HepG2 (cell line): Measurements from ENCODE around the gene MALT1. TPM values are rescaled to one million over a fixed set of nuclear protein-coding genes. Genes with fewer than 3 reads are reported as not detected.

Experiments
- ATF7 ChIP-seq, 2 experiments: fragments of 450-650 bp in 1 of 2; sonication (generic) in 1 of 2; formaldehyde crosslinking in 1 of 2; IDR thresholded peaks; 2 replicates each; pipeline versions ENCODE4 v1.4.0 to v1.6.1; 2016 to 2020; ENCODE audit warnings: antibody characterized with exemption in 1 of 2, mild to moderate bottlenecking in 1 of 2, missing genetic modification reagents in 1 of 2
- CBX5 ChIP-seq: sonication (generic); formaldehyde crosslinking; IDR thresholded peaks from 2 replicates; pipeline ENCODE4 v1.4.0; 2020; ENCODE audit warnings: missing genetic modification reagents, borderline replicate concordance
- GFI1 ChIP-seq: sonication (generic); formaldehyde crosslinking; IDR thresholded peaks from 2 replicates; pipeline ENCODE4 v1.5.0; 2020; ENCODE audit warnings: missing genetic modification reagents, mild to moderate bottlenecking, borderline replicate concordance
- LCORL ChIP-seq, 2 experiments: fragments of 450-650 bp in 1 of 2; sonication (generic) in 1 of 2; formaldehyde crosslinking in 1 of 2; IDR thresholded peaks; 2 replicates each; pipeline versions ENCODE4 v1.5.0 to v1.6.1; 2017 to 2020; ENCODE audit warnings: antibody characterized with exemption in 1 of 2, missing genetic modification reagents in 1 of 2
- MYPOP ChIP-seq: sonication (generic); formaldehyde crosslinking; IDR thresholded peaks from 2 replicates; pipeline ENCODE4 v1.8.1; 2023; ENCODE audit warnings: mild to moderate bottlenecking, moderate library complexity, missing genetic modification reagents
- SMAD9 ChIP-seq: sonication (generic); formaldehyde crosslinking; IDR thresholded peaks from 2 replicates; pipeline ENCODE4 v1.5.1; 2020; ENCODE audit warnings: mild to moderate bottlenecking, missing genetic modification reagents
- ZFP91 ChIP-seq: sonication (generic); formaldehyde crosslinking; IDR thresholded peaks from 2 replicates; pipeline ENCODE4 v1.9.0; 2022; ENCODE audit warnings: missing genetic modification reagents, mild to moderate bottlenecking, borderline replicate concordance
- ZFY ChIP-seq: sonication (generic); formaldehyde crosslinking; IDR thresholded peaks from 2 replicates; pipeline ENCODE4 v1.4.0; 2020; ENCODE audit warnings: missing genetic modification reagents
- ZMYM4 ChIP-seq: sonication (generic); formaldehyde crosslinking; IDR thresholded peaks from 2 replicates; pipeline ENCODE4 v1.8.1; 2023; ENCODE audit warnings: mild to moderate bottlenecking, missing genetic modification reagents
- ZNF205 ChIP-seq: IDR thresholded peaks from 2 replicates; pipeline ENCODE4 v1.6.1; 2018; ENCODE audit warnings: missing biosample characterization, missing genetic modification reagents
- ZNF235 ChIP-seq: sonication (generic); formaldehyde crosslinking; IDR thresholded peaks from 2 replicates; pipeline ENCODE4 v1.8.1; 2023; ENCODE audit warnings: mild to moderate bottlenecking, missing genetic modification reagents, borderline replicate concordance
- ZNF407 ChIP-seq: sonication (generic); formaldehyde crosslinking; IDR thresholded peaks from one replicate; pipeline ENCODE4 v1.5.1; 2020; ENCODE audit warnings: mild to moderate bottlenecking, missing genetic modification reagents; ENCODE audit errors: not compliant biosample characterization
- ZNF451 ChIP-seq: sonication (generic); formaldehyde crosslinking; IDR thresholded peaks from 2 replicates; pipeline ENCODE4 v1.5.0; 2020; ENCODE audit warnings: mild to moderate bottlenecking, missing genetic modification reagents
- ZNF784 ChIP-seq: sonication (generic); formaldehyde crosslinking; IDR thresholded peaks from 2 replicates; pipeline ENCODE4 v1.5.1; 2020; ENCODE audit warnings: missing genetic modification reagents, mild to moderate bottlenecking, borderline replicate concordance
- ZNF83 ChIP-seq: sonication (generic); formaldehyde crosslinking; IDR thresholded peaks from 2 replicates; pipeline ENCODE4 v1.4.0; 2020; ENCODE audit warnings: missing genetic modification reagents, mild to moderate bottlenecking, borderline replicate concordance
- ZNF839 ChIP-seq: sonication (generic); formaldehyde crosslinking; IDR thresholded peaks from 2 replicates; pipeline ENCODE4 v1.4.0; 2020; ENCODE audit warnings: missing genetic modification reagents, mild to moderate bottlenecking, borderline replicate concordance
- polyA plus RNA-seq, 8 experiments: library from polyadenylated mRNA; depleted of rRNA in 3 of 8; stranded (reverse) in 7 of 8; unstranded in 1 of 8; fragments of >200 nt; fragmentation: Illumina TruSeq in 4 of 8; extraction: Trizol in 4 of 8; gene quantifications; 2 replicates each; pipeline versions ENCODE4 v1.2.1 to v1.2.3, GENCODE V29; 2011 to 2016; ENCODE audit warnings: low read depth in 4 of 8, missing spikeins in 1 of 8, mixed read lengths in 1 of 8; ENCODE audit not compliant: insufficient read depth in 1 of 8
- total RNA-seq, 5 experiments: library from RNA; depleted of rRNA; stranded (reverse); fragments of >200 nt; fragmentation: Illumina TruSeq; extraction: Trizol; gene quantifications; 2 replicates each; pipeline ENCODE4 v1.2.3, GENCODE V29; 2016; ENCODE audit warnings: low read depth in 1 of 5

MALT1 gene
- total and polyA plus RNA-seq, 2 of the 13 experiments (the other 11 are each of a cell fraction or from before 2014, with no cell fraction given), result 43.9 to 89.0 TPM

- TF ChIP-seq CBX5, result peak; percentile 50; the same call in 1 of the 2 replicates
- 0 out of 2 replicates have a peak, but pooled peaks have one; percentile 31 for TF ChIP-seq ZNF83
- no peak for TF ChIP-seq ZNF235 (CRISPR knock-in tag)
- peak; percentile 34; the same call in 1 of the 2 replicates for TF ChIP-seq ZNF205 (CRISPR knock-in tag)
- no peak for TF ChIP-seq ATF7 (IDR thresholded peaks at IDR 0.05)
- TF ChIP-seq ATF7 (CRISPR knock-in tag; IDR thresholded peaks at IDR 0.05), result no peak
- TF ChIP-seq ZNF407 (CRISPR knock-in tag), result no peak
- TF ChIP-seq LCORL (IDR thresholded peaks at IDR 0.05), result no peak
- TF ChIP-seq LCORL (CRISPR knock-in tag; IDR thresholded peaks at IDR 0.05), result peak; percentile 62
- no peak for TF ChIP-seq ZNF784 (CRISPR knock-in tag)
- TF ChIP-seq ZFY, result peak; percentile 53; the same call in 1 of the 2 replicates
- no peak for TF ChIP-seq SMAD9 (CRISPR knock-in tag)
- 0 out of 2 replicates have a peak, but pooled peaks have one; percentile 34 for TF ChIP-seq ZNF451 (CRISPR knock-in tag)
- TF ChIP-seq GFI1 (CRISPR knock-in tag), result peak; percentile 63; the same call in 1 of the 2 replicates
- TF ChIP-seq ZMYM4 (CRISPR knock-in tag), result peak; percentile 49; the same call in 1 of the 2 replicates
- peak; percentile 83; the same call in 1 of the 2 replicates for TF ChIP-seq ZFP91 (CRISPR knock-in tag)
- no peak for TF ChIP-seq ZNF839 (CRISPR knock-in tag)
- peak; percentile 95; the same call in 1 of the 2 replicates for TF ChIP-seq MYPOP (CRISPR knock-in tag)
Observed at GRCh38 chr18:58768293-58768974, 97.2 kb downstream of the MALT1 start (continued).
